D341Med (cell line): ENCODE data around the gene GMCL1.
"Not testable (repeated sequence)": the region's sequence is repeated elsewhere in the genome, so short reads cannot be mapped to it uniquely, and the experiment has no call there.

ENCODE experiments used
- DNase-seq: peaks from one replicate; pipeline ENCODE4 v3.0.0; 2012; ENCODE audit warnings: low spot score

GMCL1 gene

DNA sequence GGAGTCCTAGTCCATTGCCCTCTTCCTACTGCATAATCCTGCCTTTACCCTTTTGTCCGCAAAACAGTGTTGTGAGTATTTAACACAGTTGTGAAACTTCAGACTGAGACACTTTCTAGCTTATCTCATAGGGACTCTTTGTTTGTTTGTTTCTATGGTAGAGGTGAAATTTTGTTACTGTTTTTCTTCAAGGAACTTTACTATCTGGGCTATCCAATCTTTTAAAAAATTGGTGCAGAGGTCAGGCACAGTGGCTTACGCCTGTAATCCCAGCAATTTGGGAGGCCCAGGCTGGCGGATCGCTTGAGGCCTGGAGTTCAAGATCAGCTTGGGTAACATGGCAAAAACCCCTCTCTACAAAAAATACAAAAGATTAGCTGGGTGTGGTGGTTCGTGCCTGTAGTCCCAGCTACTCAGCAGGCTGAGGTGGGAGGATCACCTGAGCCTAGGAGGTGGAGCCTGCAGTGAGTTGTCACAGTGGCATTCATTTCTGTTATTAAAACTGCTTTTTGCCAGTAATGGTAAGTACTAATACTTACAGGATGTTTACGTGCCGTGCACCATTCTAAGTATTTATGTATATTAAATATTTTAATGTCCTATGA lies 18.8 kb downstream of the GMCL1 start:
- DNase-seq: no peak

DNA sequence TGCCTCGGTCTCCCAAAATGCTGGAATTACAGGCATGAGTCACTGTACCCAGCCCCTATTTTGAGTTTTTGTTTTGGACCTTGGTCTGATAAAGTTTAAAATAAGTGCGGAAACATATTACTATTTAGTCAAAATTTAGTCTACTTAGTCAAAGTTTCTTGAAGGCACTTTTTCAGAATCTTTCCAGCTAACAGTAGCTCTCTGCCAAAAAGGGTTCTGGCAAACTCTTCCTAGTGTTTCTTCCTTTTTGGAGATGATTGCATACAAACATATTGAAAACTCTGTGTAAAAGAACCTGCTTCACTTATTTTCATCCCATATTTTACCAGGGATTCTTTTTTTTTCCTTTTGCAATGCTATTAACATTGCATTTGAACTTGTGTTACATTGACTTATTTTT lies 28.8 kb downstream of the GMCL1 start:
- DNase-seq: no peak

DNA sequence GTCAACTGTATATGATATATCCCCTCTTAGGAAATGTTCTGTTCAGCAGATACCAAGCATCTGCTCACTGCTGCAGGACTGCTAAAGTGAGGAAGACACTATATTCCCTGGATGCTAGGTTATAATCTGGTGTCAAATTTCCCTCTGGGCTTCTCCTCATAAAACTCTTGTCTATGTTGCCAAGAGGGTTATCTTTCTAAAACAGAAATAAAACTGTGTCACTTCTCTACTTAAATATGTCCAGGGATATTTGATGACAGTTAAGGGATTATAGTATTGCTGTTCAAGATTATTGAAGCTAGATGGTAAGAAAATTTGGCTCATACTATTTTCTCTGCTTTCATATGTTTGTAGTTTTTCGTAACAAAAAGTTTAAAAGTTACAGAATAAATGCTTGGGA lies 33.8 kb downstream of the GMCL1 start:
- DNase-seq: no peak

DNA sequence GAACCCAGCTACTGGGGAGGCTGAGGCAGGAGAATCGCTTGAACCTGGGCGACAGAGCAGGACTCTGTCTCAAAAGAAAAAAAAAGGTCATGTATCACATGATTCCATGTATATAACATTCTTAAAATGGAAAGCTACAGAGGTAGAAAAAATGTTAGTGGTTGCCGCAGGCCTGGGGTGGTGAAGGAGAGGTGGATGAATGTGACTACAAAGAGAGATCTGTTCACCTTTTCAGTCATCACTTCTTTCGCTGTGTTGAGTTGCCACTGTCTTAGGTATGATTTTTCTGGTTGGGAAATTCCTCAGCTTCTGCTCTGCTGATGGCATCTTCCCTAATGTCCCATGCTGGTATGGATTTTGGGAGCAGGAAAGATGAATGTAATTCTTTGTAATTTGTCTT lies 59.0 kb downstream of the GMCL1 start:
- DNase-seq: no peak

DNA sequence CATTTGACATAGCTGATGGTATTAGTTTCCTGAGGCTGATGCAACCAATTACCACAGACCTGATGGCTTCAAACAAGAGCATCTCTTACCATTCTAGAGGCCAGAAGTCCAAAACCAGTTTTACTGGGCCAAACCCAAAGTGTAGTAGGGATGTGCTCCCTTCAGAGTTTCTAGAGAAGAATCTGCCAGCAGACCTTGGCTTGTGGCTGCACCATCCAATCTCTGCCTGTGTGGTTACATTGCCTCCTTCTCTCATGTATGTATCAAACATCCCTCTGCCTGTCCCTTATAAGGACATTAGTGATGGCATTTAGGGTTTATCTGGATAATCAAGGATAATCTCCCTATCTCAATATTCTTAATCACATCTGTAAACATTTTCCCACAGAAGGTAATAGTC lies 59.8 kb downstream of the GMCL1 start:
- no peak for DNase-seq

DNA sequence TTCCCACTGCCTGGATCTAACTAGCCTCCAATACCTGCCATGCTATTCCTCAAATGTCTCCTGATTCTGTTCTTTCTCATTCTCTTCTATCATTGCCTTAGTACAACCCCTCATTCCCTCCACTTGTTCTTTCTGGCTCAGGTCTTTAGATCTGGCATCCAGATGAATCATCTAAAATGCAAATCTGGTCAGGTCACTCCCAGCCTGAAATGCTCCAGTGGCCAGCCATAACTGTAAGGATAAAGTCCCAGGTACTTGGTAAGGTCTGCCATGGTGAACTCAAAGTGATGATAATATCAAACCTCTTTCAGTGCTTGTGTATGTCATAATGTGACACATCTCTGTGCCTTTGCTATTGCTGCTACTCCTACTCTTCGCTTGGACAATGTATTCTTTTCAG lies 61.4 kb downstream of the GMCL1 start:
- DNase-seq: no peak

DNA sequence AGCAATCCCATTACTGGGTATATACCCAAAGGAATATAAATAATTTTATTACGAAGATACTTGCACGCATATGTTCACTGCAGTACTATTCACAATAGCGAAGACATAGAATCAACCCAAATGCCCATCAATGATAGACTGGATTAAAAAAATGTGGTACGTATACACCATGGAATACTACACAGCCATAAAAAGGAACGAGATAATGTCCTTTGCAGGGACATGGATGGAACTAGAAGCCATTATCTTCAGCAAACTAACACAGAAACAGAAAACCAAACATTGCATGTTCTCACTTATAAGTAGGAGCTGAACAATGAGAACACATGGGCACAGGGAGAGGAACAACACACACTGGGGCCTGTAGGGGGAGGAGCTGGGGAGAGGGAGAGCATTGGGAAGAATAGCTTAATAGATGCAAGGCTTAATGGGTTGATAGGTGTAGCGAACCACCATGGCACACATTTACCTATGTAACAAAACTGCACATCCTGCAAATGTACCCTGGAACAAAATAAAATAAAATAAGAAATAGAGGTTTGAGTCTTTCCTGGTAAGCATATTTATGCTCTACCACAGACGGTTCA lies 63.5 kb downstream of the GMCL1 start:
- not testable (repeated sequence) for DNase-seq

DNA sequence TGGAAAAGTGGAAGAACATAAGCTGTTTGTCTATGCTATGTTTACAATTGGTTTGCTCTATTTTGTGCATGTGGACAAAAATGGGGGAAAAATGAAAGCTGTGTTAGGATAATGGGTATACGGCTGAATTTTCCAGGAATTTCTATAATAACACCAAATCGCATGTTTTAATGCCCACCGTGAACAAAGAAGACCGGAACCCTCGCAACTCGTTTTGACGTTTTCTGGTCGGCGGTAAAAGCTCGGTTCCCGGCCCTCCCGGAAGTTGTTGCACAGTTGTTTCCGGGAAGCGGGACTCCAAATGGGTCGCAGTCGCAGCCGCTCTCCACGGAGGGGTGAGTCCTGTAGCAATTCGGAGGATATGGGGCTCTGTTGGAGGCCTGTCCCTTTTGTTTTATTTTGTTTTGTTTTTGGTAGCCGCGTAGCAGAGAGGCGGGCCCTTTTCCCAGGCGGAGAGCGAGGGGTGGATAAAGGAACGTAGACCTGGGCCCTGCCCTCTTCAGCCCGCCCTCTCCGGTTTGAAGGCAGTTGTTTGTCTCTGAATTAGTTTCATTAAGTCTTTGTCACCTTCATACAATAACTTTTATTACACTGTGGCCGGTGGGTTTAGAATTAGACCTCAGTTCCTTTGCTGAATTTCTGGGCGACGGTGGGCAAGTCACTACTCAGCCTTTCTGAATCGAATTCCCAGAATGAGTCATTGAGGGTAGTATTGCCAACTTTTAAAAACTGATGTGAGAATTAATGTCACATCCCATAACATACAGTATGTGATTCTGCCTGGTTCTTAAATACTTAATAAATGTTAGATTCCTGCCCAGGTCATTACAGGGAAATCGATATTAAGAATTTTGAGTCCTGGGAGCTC lies 64.5 kb downstream of the GMCL1 start, which contains the start of gene SNRNP27:
Gene SNRNP27, plus strand, starts transcription at position 273 of the 868 bp plus-strand sequence. Its CDS starts 29 bp downstream, at position 302.
- peak; percentile 85 for DNase-seq

DNA sequence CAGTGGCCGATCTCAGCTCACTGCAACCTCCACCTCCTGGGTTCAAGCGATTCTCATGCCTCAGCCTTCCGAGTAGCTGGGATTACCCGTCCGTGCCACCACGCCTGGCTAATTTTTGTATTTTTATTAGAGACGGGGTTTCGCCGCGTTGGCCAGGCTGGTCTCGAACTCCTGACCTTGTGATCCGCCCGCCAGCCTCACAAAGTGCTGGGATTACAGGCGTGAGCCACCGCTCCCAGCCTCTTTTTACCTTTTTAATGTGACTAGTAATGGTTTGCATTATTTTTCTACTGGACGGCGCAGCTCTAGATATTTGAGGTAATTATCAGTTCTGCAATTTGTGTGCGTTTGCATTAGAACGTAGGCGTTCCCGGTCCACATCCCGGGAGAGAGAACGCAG lies 65.3 kb downstream of the GMCL1 start:
- not testable (repeated sequence) for DNase-seq

DNA sequence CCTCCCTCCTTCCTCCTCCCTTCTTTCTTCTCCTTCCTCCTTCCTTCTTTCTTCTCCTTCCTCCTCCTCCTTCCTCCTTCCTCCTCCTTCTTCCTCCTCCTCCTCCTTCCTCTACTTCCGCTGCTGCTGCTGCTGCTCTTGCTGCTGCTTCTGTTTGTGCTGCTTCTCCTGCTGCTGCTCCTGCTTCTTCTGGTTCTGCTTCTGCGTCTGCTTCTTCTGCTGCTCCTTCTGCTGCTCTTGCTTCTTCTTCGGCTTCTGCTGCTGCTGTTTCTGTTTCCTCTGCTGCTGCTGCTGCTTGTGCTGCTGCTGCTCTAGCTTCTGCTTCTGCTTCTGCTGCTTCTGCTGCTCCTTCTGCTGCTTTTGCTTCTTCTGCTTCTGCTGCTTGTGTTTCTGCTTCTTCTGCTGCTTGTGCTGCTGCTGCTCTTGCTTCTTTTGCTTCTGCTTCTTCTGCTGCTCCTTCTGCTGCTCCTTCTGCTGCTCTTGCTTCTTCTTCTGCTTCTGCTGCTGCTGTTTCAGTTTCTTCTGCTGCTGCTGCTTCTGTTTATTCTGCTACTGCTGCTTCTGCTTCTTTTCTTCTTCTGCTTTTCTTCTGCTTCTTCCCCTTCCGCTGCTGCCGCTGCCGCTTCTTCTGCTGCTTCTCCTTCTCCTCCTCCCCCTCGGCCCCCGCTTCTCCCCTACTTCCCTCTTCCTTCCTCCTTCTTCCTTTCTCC lies 72.9 kb downstream of the GMCL1 start:
- DNase-seq: no peak

DNA sequence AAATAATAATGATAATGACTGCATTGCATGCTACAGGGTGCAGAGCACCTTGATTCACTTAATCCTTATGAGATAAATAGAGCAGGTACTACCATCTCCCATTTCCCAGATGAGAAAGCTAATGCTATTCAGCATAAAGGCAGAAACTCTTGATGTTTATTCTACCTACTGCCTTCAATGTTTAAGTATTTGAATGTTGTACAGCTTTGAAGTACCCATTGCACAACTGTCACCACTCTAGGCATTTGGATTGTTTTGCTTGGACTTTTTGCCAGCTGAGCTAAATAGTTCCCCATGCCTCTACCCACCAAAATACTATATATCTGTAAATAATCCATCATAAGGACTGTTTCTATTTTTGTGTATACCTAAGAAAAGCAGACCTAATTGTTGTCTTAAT lies 77.8 kb downstream of the GMCL1 start:
- no peak for DNase-seq

DNA sequence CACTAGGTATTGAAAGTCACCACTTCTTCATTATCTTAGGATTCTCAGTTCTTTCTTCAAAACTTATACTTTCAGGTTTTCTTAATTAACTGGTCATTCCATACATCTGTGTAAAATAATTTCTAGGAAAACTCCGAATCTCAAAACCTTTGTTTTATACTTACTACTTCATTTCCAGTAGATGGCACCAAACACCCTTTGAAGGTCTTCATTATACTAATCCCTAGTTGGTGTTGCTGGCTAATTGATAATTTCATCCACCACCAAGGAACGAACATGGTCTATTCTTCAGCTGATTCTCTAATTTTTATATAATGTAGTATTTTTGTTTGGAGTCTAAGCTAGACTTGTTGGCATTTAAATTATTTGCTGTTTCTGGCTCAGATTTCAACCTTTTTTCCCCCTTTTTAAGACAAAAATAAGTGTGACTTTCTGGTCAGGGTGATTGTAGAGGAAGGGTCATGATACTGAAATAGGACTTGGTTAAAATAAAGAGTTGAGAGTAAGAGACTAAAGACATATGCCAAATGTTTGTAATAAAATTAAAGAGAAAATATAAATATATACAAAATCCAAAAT lies 82.6 kb downstream of the GMCL1 start:
- DNase-seq: no peak

DNA sequence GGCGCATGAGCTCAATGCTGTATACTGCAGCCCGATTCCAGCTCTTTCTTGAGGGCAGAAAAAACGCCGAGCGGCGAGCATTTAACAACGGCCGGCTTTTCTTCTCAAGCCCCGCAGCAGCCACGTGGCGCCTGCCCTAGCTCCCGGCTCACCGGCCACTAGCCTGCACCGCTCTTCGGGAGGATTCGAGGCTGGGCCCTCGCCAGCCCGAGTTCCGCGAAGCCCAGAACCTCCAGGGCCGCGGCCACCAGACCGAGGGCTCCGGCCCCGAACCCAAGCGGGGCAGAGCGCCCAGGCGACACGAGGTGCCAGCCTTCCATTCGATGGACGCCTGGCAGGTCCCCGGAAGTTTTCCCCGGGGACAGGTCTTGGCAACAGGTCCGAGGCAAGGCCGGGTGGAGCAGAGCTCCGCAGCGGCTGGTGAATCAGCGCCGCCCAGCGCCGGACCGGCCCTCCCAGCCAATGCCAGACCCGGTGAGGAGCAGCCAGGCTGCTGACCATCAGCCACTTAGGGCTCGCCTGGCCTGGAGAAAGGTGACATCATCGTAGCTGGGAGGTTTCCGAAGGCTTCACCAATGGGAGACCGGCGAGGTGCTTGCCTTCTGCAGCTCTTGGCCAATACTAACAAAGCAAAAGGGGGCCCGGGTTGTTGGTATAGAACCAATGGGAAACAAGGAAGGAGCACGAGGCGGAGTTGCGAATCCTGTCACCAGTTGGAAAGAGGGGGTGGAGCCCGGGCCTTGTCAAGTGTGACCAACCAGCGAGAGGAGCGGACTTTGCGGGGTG lies 84.9 kb downstream of the GMCL1 start:
- peak; percentile 93 for DNase-seq

DNA sequence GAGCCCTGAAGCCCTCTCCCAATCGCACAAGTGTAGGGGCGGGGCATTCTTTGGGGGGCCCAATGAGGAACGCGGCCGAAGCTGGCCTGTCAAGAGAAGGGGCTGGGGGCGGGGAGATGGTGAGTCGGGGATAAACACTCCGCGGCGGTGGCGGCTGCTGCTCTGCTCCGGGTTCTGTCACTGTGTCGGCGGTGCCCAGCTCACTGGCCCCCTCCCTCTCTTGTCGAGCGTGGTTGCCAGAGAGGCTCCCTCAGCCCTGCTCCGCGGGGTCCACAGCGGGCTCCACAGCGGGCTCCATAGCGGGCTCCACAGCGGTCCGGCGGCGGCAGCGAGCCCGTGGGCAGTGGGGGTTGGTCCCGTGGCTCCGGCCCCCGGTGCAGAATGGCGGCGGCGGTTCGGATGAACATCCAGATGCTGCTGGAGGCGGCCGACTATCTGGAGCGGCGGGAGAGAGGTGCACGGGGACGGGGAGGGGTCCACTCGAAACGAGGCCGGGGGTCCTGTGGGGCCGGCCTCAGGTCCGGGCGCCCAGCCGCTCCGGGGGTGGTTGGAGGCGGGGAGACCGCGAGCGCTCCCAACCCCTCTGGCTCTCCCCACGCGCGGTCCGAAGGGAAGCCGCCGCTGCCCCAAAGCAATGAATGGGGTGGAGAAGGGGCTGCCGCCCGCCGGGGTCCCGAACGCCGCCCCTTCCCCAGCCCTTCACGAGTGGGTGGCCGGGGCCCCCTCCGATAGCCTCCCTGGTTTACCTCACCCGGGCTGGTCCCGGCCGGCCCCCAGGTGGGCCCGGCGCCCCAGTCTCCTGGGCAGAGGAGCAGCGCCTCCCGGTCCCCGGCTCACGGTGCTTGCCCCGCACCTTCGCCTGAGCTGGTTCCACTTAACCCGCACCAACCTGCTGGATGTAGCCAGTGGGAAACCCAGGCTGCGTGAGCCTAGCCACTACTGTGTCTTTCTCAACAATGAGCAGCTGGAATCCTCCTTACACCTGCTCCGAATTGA lies 85.8 kb downstream of the GMCL1 start, which contains the start of gene MXD1:
Gene MXD1, plus strand, starts transcription at position 160 of the 996 bp plus-strand sequence. Its CDS starts 222 bp downstream, at position 382.
- peak; percentile 56 for DNase-seq

DNA sequence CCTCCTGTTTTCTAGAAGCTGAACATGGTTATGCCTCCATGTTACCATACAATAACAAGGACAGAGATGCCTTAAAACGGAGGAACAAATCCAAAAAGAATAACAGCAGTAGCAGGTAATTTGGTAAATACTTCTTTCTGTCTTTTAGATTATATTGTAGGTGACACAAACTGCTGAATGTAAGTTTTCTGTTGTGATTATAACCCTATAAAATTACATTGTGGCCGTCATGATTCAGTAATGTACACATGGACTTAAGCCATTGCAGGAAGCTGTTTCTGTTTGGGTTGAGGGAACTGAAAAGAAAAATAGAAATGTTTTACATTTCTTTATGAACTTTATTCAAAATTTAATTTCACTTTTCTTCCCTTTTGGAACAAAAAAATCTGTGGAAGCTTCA lies 86.6 kb downstream of the GMCL1 start:
- DNase-seq: no peak

DNA sequence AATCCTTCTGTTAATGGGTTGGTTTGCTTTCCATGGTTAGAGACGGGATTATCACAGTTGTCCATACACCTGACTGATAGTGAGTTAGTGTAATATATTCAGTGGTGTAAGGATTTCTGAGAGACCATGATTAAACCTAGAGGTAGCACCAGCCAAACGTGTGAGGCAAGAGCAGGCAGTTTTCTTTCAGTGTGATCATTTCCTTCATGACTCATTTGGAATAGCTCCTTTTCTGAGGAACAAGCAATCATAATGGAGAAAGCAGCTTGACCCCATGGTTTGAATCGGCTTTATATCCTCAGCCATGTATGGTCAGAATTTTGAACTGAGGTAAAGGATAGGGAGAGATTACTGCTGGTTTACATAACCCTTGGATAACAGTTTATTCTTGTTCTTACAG lies 88.4 kb downstream of the GMCL1 start:
- DNase-seq: no peak

DNA sequence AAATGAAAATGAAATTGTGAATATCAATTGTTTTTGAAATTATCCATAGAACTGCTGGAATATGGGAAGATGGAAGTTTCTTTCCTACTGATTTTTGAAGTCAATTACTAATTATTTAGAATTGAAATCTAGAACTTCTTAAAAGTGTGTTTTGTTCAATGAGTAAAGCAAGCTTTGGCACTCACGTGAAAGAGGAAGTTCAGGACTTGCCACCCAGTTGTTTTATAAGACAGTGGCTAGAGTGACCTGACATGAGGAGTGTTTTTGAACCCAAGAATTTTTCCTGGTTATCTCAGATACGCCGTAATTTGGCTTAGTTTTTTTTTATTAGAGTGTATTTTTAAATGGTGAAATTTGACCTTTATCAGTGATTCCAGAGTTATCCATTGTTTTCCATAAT lies 88.9 kb downstream of the GMCL1 start:
- DNase-seq: no peak

DNA sequence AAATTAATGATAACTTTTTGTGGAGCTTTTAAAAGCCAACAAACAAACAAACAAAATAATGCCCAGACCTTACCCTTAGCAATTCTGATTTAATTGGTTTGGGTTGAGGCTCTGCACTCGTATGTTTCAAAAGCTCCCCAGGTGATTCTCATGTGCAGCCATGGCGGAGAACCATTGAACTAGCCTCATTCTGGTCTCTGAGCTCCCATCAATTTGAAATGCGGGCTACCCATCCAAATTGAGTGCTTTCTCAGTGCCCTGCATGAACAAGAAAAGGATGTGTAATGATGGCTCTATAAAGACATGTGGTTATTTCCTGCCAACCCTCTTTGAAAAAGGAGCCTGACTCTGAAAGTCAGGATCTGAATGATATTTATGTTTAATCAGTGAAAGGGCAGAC lies 93.7 kb downstream of the GMCL1 start:
- DNase-seq: no peak

DNA sequence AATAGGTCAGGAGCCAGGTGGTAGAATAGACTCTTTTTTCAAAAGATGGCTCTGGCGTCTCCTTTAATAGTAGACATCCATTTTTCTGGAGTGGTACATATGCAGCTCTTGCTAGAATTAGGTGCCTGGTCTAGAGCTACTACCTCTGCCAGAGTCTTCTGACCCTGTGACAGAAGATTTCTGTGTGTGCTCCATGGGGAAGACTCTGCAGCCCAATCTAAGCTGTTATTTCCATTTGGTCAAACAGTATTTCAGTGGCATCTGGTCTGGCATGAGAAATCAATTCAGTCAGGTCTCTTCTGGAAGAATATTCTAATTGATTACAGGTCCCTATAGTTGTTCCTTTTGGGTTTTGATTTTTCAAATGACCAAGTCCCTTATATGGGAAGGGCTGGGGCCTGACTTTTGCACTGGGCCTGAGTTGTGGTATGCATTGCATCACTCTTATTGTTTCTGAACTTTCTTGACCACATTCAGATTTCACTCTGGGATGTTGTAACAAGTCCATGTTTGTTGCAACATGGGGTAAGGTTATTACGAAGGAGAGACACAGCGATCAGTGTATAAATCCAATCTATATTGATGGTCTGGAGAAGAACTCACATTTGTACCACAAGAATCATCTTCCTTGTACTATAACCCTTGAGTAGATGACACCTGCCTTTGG lies 97.5 kb downstream of the GMCL1 start:
- no peak for DNase-seq
